ENCODE data around the gene FPGT. TPM values are rescaled to one million over a fixed set of nuclear protein-coding genes. Genes with fewer than 3 reads are reported as not detected.
"Not testable (repeated sequence)": the region's sequence is repeated elsewhere in the genome, so short reads cannot be mapped to it uniquely, and the experiment has no call there.

FPGT gene
- total RNA-seq = 16.3 TPM
- long read RNA-seq, partial matches to known transcripts = 0 of 7 reads
- long read RNA-seq, other reads (novel, unspliced or antisense) = 0 of 7 reads

DNA sequence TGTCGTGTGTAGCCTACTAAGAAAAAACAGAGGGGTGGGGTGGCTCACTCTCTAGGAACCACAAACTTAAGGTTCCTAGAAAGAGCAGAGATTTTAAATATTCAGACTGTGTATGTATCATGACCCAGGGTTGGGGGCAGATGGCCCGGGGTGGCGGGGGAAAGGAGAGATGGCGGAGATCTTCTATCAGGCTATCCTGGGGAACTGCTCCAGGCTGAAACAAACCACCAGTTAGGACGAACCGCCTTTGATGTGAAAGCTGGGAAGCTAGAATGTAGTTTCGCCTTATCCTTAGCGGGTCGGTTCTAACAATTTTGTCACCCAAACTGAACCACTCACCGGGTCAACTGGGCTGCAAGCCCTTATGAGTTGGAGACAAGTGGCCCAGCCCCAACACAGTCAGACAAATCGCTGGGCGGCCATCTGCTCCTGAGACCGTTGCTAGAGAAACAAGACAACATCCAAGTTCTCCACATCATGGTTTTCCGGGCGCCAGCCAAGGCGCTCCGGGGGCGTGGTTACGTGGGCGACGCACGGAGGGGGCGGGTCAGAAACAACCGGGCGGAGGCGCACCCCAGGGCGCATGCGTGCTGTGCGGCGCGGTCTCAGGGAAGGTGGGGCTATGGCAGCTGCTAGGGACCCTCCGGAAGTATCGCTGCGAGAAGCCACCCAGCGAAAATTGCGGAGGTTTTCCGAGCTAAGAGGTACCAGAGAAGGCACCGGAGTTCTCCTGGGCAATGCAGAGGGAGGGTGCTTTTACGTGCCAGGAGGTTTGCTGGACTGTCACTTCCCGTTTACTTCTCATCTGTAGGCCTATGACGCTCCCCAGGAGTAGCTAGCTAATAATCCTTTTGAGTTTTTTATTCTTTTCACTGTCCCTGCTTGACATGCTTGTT is at the start of gene FPGT, which contains the start of gene LRRIQ3:
TSS of gene FPGT (plus strand) at position 586 of the 896 bp plus-strand sequence. CDS start at position 623, 37 bp downstream.
TSS of gene LRRIQ3 (minus strand) at position 520 of the 896 bp plus-strand sequence. CDS start 14,492 bp downstream, outside the sequence.
- peak; percentile 99 for DNase-seq (ENCODE audit: low spot score)

DNA sequence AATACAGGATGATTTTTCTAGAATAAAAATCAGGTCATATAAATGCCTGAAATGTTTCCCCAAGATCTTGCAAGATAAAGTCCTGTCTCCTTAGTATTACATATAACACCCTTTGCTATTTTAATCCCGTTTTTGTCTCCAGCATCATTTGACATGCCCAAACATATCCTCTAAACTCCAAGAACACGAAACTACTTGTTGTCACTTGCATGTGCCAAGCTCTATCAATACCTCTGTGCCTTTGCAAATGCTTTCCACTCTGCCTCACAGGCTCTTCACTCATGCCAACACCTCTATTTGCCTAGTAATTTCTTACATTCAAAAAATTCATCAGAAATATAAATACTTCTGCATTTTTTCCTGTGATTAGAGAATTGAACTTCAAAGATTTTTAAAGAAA is 38.0 kb upstream of the FPGT start:
- DNase-seq (ENCODE audit: low spot score) = no peak

DNA sequence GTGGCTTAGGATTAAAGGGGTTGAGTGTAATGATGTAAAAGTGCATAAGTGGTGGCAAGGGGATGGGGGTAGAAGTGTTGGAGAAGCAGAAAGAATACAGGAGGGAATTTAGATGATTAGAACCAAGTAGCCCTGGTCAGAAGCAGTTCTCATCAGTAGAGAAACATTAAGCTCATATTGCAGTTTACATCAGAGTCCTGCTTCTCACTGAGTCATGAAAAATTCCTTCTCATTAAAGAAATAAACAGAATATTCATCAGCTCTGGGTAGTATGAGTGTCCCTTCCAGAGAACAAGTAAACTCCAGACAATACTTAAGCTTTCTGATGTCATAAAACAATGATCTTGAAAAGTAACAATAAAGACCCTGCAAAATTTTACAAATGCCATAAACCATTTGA is 36.5 kb upstream of the FPGT start:
- no peak for DNase-seq (ENCODE audit: low spot score)

DNA sequence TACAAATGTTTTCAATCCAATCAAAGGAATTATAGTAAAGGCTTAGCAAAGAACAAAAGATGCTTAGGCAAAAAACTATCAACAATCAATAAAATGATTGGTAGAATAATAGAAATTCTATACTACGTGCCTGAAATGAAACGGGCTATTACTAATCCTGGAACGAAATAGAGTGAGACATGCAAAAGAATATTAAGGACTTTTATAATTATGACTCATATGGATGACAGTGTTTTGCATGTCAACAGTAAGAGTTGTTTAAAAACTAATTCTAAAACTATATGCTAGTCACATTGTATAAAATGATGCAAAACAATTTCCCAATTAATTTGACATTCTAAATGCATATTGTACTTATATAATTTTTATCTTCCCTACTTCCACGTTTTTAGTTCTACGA is 35.7 kb upstream of the FPGT start:
- no peak for DNase-seq (ENCODE audit: low spot score)

DNA sequence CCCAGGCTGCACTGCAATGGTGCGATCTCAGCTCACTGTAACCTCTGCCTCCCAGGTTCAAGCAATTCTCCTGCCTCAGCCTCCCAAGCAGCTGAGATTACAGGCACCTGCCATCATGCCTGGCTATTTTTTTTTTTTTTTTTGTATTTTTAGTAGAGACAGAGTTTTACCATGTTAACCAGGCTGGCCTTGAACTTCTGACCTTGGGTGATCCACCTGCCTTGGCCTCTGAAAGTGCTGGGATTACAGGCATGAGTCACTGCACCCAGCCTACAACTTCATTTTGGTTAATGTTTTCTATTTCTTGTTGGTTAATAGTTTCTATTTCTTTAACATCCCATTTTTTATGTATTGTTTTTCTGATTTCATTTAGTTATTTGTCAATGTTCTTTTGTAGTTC is 23.6 kb upstream of the FPGT start:
- not testable (repeated sequence) for DNase-seq (ENCODE audit: low spot score)

DNA sequence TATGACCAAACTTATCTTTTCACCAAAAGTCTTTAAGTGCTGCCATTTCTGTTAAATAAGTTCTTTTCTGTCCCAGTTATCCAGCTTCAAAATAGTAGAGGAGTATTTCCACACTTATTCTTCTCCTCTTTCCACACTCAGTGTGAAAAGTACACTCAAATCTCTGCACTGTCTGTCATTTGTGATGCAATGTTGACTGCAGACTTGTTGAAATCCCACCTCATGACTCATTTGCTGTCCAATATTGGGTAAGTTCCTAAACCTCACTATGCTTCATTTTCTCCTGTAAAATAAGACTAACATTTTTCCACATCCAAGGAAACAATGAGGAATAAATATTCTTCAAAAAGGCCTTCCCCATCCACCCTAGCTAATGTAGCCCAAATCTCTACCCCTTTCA is 17.6 kb upstream of the FPGT start:
- DNase-seq (ENCODE audit: low spot score) = no peak

DNA sequence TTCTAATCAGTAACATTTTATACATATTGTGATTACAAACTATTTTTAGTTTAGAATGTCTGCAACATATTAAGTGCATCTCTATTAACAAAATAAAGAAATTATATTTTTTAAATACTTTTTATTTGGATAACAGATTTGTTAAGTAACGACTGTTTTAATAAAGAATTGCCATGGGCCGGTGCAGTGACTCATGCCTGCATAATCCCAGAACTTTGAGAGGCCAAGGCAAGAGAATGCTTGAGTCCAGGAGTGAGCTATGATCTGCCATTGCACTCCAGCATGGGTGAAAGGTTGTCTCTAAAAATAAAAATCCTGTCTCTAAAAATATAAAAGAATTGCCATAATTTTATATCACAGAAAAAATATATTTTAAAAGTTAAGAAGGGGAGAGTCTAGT is 4.1 kb upstream of the FPGT start:
- no peak for DNase-seq (ENCODE audit: low spot score)

DNA sequence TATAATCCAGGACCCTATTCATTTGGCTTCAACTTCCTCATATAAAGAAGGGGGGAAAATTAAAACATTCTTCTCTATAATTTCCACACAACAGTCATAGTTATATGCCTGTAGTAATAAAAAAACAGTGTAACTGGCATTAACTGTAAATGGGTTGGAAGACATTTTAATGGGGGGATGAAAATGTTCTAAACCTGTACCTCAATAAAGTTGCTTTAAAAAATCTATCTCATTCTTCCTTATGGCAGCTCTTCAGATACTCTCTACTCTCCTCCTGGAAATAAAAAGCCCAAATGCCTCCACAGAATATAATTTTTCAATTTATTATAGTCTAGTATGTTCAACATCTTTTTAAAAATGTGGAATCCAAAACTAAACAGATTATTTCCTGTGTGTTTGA is 2.7 kb upstream of the FPGT start:
- DNase-seq (ENCODE audit: low spot score) = no peak

DNA sequence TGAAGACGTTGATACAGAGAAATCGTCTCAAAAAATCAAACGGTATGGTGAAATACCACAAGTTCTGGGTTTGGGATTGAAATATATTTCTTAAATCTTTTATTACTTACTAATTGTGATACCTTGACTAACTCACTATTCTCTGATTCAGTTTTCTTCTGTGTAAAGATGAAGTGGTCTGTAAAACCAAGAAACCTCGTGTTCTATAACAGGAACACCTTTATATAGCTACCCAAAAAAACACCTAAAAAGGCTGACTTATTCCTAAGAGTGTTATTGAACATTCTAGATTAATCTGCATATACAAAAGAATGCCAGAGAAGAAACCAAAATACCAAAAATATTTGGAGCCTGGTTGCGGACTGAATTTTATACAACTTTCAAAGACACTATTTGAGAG is 787 bp upstream of the FPGT start:
- DNase-seq (ENCODE audit: low spot score) = no peak

DNA sequence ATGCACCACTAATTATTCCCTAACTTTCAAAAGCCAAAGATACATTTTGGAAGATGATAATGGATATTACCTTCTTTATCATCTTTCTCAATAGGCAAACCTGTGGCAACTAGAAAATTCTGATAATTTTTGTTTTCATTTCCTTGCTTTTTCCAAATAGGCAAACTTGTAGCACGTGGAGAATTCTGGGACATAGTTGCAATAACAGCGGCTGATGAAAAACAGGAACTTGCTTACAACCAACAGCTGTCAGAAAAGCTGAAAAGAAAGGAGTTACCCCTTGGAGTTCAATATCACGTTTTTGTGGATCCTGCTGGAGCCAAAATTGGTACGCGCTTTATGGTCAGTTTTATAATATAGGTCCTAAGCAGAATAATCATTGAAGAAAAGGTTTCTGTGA is 1.5 kb downstream of the FPGT start:
- DNase-seq (ENCODE audit: low spot score) = no peak

DNA sequence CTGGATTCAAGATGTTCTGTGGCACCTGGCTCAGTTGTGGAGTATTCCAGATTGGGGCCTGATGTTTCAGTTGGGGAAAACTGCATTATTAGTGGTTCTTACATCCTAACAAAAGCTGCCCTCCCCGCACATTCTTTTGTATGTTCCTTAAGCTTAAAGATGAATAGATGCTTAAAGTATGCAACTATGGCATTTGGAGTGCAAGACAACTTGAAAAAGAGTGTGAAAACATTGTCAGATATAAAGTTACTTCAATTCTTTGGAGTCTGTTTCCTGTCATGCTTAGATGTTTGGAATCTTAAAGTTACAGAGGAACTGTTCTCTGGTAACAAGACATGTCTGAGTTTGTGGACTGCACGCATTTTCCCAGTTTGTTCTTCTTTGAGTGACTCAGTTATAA is 7.2 kb downstream of the FPGT start:
- DNase-seq (ENCODE audit: low spot score) = no peak

DNA sequence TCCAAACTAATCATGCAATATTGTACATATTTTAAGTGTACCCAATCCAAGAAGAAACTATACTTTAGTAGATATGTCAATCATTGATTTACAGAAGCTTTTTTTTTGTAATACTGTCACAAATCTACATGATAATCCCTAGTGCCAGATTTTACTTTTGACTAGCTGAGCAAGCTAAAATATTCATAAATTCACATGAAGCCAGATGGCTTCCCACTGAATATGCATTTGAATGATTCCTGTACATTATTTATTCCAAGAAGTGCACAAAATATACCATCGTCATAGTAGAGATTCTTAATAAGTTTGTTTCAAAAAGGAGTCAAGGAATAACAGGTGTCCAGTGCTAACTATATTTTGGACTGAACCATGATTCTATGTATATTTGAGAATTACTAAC is 17.2 kb downstream of the FPGT start:
- DNase-seq (ENCODE audit: low spot score) = no peak

DNA sequence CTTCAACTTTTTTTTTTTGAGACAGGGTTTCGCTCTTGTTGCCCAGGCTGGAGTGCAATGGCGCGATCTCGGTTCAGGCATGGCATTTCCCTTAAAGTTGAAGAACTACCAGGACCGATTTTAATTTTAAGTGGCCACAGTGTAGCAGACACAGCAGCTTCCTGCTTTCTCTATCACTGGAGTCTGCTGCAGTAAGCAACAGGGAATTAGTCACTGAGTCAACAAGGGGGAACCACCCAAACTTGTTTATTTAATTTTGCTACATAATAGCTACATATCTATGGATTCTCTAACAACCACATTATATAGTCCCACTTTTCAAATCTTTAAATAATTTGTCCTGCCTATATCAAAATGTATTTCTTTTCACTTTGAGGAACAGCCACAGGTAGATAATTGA is 24.7 kb downstream of the FPGT start:
- DNase-seq (ENCODE audit: low spot score) = no peak

DNA sequence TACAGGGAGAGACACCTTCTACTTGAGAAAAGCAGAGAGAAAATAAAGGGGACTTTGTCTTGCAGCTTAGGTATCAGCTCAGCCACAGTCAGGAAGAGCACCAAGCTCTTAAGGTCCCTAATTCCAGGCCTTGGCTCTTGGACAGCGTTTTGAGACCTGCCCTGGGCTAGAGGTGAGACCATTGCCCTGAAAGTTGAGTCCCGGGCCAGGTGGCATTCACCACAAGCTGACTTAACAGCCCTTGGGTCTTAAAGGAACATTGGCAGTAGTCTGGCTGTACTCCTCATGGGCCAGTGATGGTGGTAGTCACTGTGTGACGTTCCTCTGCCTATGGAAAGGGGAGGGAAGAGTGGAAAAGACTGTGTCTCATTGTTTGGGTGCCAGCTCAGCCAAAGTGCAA is 25.4 kb downstream of the FPGT start:
- no peak for DNase-seq (ENCODE audit: low spot score)

DNA sequence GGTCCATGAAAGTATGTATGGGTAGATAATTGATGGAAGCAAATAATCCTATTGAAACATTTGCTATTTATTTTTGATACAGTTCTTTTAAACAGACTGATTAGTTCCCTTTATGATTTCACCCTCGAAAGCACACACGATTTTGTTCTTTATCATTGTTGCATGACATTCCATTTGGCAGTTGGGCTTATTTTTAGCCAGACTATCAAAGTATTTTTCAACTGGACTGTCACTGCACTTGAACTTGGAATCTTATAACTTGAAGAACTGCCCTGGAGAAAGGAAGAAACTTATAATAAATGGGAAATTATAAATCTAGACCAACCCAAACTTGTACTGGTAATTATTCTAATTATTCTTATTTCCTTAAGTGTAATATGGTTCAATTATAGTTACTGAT is 37.1 kb downstream of the FPGT start, which contains the start of gene TNNI3K:
TSS of gene TNNI3K (plus strand) at position 235 of the 400 bp plus-strand sequence. CDS start at position 300, 65 bp downstream.
- DNase-seq (ENCODE audit: low spot score) = no peak

DNA sequence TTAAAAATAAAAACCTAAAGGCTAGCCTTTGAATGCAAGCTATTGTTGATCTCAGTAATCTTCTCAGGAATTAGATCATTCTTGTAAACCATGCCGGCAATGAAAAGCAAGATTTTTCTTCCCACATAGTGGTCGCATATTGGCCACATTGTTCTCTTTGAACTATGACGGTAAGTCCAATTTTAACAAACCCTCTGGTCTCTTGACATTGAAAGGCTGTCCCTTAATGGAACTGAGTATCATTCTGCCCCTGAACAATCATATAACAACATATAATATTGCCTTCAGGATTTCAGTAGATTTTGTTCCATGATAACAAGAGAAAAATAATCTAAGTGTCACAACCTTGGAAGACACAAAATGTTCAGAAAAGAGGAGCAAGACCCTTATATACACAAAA is 38.4 kb downstream of the FPGT start:
- DNase-seq (ENCODE audit: low spot score) = no peak

DNA sequence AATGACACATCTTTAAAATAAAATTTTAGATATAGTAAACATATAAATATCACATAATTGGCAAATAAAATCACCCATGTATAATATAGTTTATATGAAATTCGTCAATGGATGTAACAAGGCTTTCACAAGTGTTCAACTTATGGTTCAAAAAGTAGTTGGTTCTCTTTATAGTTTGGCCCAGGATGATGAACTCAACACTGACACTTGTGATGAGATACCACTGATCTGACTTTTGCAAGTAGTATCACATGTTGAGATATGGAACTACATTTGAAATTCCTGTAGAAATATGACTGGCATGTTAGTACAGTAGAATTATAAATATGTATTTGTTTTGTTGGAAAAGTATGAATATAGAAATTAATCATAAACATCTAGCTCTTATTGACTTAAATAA is 39.0 kb downstream of the FPGT start:
- DNase-seq (ENCODE audit: low spot score) = no peak

DNA sequence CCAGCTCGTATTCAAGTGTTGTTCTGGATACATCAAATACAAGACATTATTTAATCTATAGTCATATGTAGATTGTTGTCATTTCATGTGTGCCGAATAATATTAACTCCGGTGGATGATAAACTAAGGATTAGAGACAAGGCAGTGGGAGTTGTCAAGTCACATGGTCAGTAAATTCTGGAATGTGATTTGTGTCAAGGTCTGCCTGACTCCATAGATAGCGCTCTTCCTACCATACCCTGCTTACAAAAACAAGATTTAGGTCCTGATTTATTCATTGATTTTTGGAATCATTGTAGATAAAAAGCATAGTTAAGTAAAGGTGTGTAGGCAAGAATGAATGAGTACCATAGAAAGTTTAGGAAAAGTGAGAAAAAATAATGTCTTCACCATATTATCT is 39.7 kb downstream of the FPGT start:
- no peak for DNase-seq (ENCODE audit: low spot score)

DNA sequence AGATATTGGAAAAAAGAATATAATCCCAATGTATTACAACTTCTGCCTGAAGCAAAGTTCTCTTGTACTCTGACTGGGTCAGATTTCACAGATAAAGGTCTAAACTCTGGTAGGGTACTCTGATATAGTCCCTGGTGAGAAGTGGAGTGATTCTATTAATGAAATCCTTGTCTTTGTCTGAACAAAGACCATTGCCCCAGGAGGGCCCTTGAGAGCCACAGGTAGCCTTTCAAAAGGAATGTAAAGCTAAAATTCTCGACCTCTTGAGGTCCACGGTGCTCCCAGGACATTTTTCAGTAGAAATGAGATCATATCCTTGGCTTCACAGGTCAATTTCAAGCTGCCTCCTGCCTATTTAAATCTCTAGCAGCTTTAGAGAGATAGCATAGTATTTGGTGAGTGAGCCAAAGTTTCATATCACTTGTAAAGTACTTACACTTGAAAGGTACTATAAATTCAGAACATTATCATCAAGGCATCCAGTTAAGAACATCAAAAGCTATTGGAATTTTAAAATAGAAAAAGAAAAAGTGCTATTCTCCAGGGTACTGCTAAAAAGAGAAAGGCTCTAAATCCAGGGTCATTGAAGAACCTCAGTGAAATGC is 47.2 kb downstream of the FPGT start:
- DNase-seq (ENCODE audit: low spot score) = no peak

DNA sequence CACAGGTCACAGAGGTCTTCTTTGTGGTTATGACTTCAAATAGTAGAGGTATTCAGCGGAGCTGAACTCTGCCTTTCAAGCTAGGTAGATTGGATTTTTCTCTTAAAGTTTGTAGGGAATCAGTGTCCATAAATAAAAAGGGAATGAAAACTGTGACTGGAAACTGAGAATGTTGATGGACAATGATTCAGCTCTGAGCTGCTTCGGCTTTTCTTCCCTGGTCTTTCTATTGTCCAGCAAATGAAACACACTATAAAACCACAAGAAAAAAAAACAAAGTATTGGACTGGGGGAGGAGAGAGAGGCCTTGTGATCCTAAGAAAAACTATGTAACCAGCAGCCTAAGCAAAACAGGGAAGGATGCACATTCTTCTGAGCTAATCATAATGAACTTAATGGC is 48.3 kb downstream of the FPGT start:
- no peak for DNase-seq (ENCODE audit: low spot score)

DNA sequence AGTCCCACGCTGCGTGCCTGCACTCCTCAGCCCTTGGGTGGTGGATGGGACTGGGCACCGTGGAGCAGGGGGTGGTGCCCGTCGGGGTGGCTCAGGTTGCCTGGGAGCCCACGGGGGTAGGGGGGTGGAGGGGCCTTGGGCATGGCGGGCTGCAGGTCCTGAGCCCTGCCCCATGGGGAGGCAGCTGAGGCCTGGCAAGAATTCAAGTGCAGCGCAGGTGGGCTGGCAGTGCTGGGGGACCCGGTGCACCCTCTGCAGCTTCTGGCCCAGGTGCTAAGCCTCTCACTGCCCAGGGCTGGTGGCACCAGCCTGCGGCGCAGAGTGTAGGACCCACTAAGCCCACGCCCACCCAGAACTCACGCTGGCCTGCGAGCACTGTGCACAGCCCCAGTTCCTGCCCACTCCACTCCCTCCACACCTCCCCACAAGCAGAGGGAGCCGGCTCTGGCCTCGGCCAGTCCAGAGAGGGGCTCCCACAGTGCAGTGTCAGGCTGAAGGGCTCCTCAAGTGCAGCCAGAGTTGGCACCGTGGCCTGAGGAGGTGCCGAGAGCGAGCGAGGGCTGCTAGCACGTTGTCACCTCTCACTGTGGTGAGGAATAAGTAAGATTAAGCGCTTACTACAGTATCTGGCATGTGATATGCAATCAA is 50.0 kb downstream of the FPGT start:
- no peak for DNase-seq (ENCODE audit: low spot score)

DNA sequence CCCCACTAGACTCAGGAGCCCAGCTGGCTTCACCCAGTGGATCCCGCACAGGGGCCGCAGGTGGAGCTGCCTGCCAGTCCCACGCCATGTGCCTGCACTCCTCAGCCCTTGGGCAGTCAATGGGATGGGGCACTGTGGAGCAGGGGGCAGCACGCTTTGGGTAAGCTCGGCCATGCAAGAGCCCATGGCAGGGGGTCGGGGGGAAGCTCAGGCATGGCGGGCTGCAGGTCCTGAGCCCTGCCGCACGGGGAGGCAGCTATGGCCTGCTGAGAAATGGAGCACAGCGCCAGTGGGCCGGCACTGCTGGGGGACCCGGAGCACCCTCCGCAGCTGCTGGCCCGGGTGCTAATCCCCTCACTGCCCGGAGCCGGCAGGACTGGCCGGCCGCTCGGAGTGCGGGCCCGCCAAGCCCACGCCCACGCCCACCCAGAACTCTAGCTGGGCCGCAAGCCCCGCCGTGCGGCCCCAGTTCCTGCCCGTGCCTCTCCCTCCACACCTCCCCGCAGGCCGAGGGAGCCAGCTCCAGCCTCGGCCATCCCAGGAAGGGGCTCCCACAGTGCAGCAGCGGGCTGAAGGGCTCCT is 55.3 kb downstream of the FPGT start:
- not testable (repeated sequence) for DNase-seq (ENCODE audit: low spot score)

All from mesenteric fat pad (tissue), 1 donor.